Measurements from ENCODE around the gene PDE4D.
"Not testable (repeated sequence)": the region's sequence is repeated elsewhere in the genome, so short reads cannot be mapped to it uniquely, and the experiment has no call there.

Gene PDE4D

GRCh38 chr5:59473611-59474010, 419.9 kb downstream of the PDE4D start:
- DNase-seq (ENCODE audit: low read depth in 2 of 2), result no peak

- DNase-seq (ENCODE audit: low read depth in 2 of 2), result no peak
Observed at GRCh38 chr5:59471463-59471862, 422.1 kb downstream of the PDE4D start.

- DNase-seq (ENCODE audit: low read depth in 2 of 2), result no peak
Observed at GRCh38 chr5:59467969-59468368, 425.6 kb downstream of the PDE4D start.

GRCh38 chr5:59466271-59466670, 427.3 kb downstream of the PDE4D start:
- DNase-seq (ENCODE audit: low read depth in 2 of 2), result no peak

- DNase-seq (ENCODE audit: low read depth in 2 of 2), result no peak
Observed at GRCh38 chr5:59464969-59465368, 428.6 kb downstream of the PDE4D start.

- not testable (repeated sequence) for DNase-seq (ENCODE audit: low read depth in 2 of 2)
Observed at GRCh38 chr5:59463618-59464166, 429.8 kb downstream of the PDE4D start.

GRCh38 chr5:59462956-59463355, 430.6 kb downstream of the PDE4D start:
- DNase-seq (ENCODE audit: low read depth in 2 of 2), result no peak

- no peak for DNase-seq (ENCODE audit: low read depth in 2 of 2)
Observed at GRCh38 chr5:59460368-59461153, 433.0 kb downstream of the PDE4D start.

GRCh38 chr5:59458966-59459729, 434.4 kb downstream of the PDE4D start:
- no peak for DNase-seq (ENCODE audit: low read depth in 2 of 2)

- no peak for DNase-seq (ENCODE audit: low read depth in 2 of 2)
Observed at GRCh38 chr5:59458321-59458720, 435.2 kb downstream of the PDE4D start.

GRCh38 chr5:59449905-59450644, 443.5 kb downstream of the PDE4D start:
- DNase-seq (ENCODE audit: low read depth in 2 of 2), result no peak

- DNase-seq (ENCODE audit: low read depth in 2 of 2), result no peak
Observed at GRCh38 chr5:59446356-59446755, 447.2 kb downstream of the PDE4D start.

GRCh38 chr5:59445741-59446140, 447.8 kb downstream of the PDE4D start:
- no peak for DNase-seq (ENCODE audit: low read depth in 2 of 2)

- DNase-seq (ENCODE audit: low read depth in 2 of 2), result no peak
Observed at GRCh38 chr5:59439303-59439702, 454.2 kb downstream of the PDE4D start.

GRCh38 chr5:59437176-59437575, 456.4 kb downstream of the PDE4D start:
- DNase-seq (ENCODE audit: low read depth in 2 of 2), result no peak

- DNase-seq (ENCODE audit: low read depth in 2 of 2), result no peak
Observed at GRCh38 chr5:59436364-59437148, 457.0 kb downstream of the PDE4D start.

- no peak for DNase-seq (ENCODE audit: low read depth in 2 of 2)
Observed at GRCh38 chr5:59433174-59433573, 460.4 kb downstream of the PDE4D start.

- DNase-seq (ENCODE audit: low read depth in 2 of 2), result no peak
Observed at GRCh38 chr5:59430066-59430685, 463.4 kb downstream of the PDE4D start.

- no peak for DNase-seq (ENCODE audit: low read depth in 2 of 2)
Observed at GRCh38 chr5:59428391-59428790, 465.1 kb downstream of the PDE4D start.

- DNase-seq (ENCODE audit: low read depth in 2 of 2), result no peak
Observed at GRCh38 chr5:59424515-59424914, 469.0 kb downstream of the PDE4D start.

GRCh38 chr5:59423021-59423420, 470.5 kb downstream of the PDE4D start:
- no peak for DNase-seq (ENCODE audit: low read depth in 2 of 2)

All from stimulated activated CD8-positive, alpha-beta memory T cell treated with anti-CD3 and anti-CD28 coated beads, Interleukin-2, amount 100 ng/mL, for 1 hour (primary cell).